Measurements from ENCODE around the gene C1orf232. TPM values are rescaled to one million over a fixed set of nuclear protein-coding genes. Genes with fewer than 3 reads are reported as not detected.

The C1orf232 gene
- total RNA-seq, 1 experiment from 2014 or later = not detected

GRCh38 chr1:26169669-26170471, 1.1 kb upstream of the C1orf232 start, which contains the start of gene ZNF593:
Gene ZNF593 (plus strand): TSS chr1:26169908. CDS start chr1:26169984, 76 bp downstream.
- H3K9me3 ChIP-seq (ENCODE audit: low read length) = no peaks in the 10 kb centered on the region
- H3K9ac ChIP-seq (ENCODE audit: low read length) = peak within 1 kb of the TSS; percentile 99
- no peaks in the 10 kb centered on the region for H3F3A ChIP-seq (ENCODE audit: low read length, unreplicated experiment)
- H3K9me2 ChIP-seq (replicated peaks; ENCODE audit: low read length) = no peaks in the 10 kb centered on the region
- CTCF ChIA-PET = interaction anchor here (0.5 to 1.6 kb wide), 8 partner anchors 25 to 247 kb away, joined by 3 to 23 read pairs (median 4); partner anchors contain the start of genes CEP85 and PDIK1L
- no peaks in the 10 kb centered on the region for H4K20me1 ChIP-seq (ENCODE audit: low read length)
- peak within 1 kb of the TSS; percentile 97 for H2AFZ ChIP-seq (ENCODE audit: low read length)
- H3K79me2 ChIP-seq (ENCODE audit: low read length) = peaks cover 19% of the 10 kb centered on the region
- no peaks in the 10 kb centered on the region for H3K27me3 ChIP-seq (ENCODE audit: low read length)
- TF ChIP-seq EZH2 (IDR thresholded peaks at IDR 0.05; ENCODE audit: low read length, unreplicated experiment) (no peak), CTCF (conservative IDR thresholded peaks at IDR 0.05; ENCODE audit: low read depth, low read length) (peak; percentile 81)
- no TSS peak for BruUV-seq (replicated peaks)
- H3K4me2 ChIP-seq (ENCODE audit: low read length) = peak within 1 kb of the TSS; percentile 97
- peak within 1 kb of the TSS; percentile 98 for H3K4me3 ChIP-seq (ENCODE audit: low read length)
- POLR2A ChIA-PET (ENCODE audit: unreplicated experiment) = interaction anchor here (0.6 kb wide), 2 partner anchors 58 to 938 kb away, joined by 3 to 4 read pairs; partner anchors contain the start of genes PDIK1L and SYF2
- peak within 1 kb of the TSS; percentile 72 for H3K27ac ChIP-seq (ENCODE audit: low read length)
- H3K36me3 ChIP-seq (ENCODE audit: low read depth, low read length) = no peaks in the 10 kb centered on the region
- peaks cover 11% of the 10 kb centered on the region for H3K4me1 ChIP-seq (ENCODE audit: insufficient read depth, low read length)
- intact Hi-C loops (cut with micrococcal nuclease) = loop anchor here (1.0 to 2.0 kb wide), 3 partner anchors 65 to 151 kb away; partner anchors contain the start of gene CEP85
- ATAC-seq (peak; percentile 95), DNase-seq (peak; percentile 92)

- Histone ChIP-seq H3K9ac (ENCODE audit: low read length) (no peak overlapping the region), H3K27ac (ENCODE audit: low read length) (no peak overlapping the region), H2AFZ (ENCODE audit: low read length) (peak overlapping the region; percentile 97), H3K4me2 (ENCODE audit: low read length) (peak overlapping the region; percentile 97), H3K27me3 (ENCODE audit: low read length) (no peaks in the 10 kb centered on the region), H3K4me1 (ENCODE audit: insufficient read depth, low read length) (peaks cover 11% of the 10 kb centered on the region), H3K9me2 (replicated peaks; ENCODE audit: low read length) (no peaks in the 10 kb centered on the region), H3K4me3 (ENCODE audit: low read length) (peak overlapping the region; percentile 98; the same call in 1 of the 2 replicates), H3K36me3 (ENCODE audit: low read depth, low read length) (no peaks in the 10 kb centered on the region), H4K20me1 (ENCODE audit: low read length) (no peaks in the 10 kb centered on the region), H3F3A (ENCODE audit: low read length, unreplicated experiment) (no peaks in the 10 kb centered on the region), H3K9me3 (ENCODE audit: low read length) (no peaks in the 10 kb centered on the region), H3K79me2 (ENCODE audit: low read length) (peaks cover 19% of the 10 kb centered on the region)
- POLR2A ChIA-PET (ENCODE audit: unreplicated experiment) = interaction anchor here (0.6 kb wide), 1 partner anchor 937 kb away, joined by 4 read pairs; the partner anchor contains the start of gene SYF2
- TF ChIP-seq EZH2 (IDR thresholded peaks at IDR 0.05; ENCODE audit: low read length, unreplicated experiment) (no peak), EZH2phosphoT487 (IDR thresholded peaks at IDR 0.05; ENCODE audit: borderline replicate concordance, low read length) (no peak), CTCF (conservative IDR thresholded peaks at IDR 0.05; ENCODE audit: low read depth, low read length) (no peak)
- BruUV-seq (replicated peaks) = no TSS peak
- ATAC-seq = no peak
- intact Hi-C loops (cut with micrococcal nuclease) = loop anchor here (1.0 to 2.0 kb wide), 3 partner anchors 66 to 152 kb away; partner anchors contain the start of gene CEP85
- no peak for DNase-seq
- CTCF ChIA-PET = interaction anchor here (1.0 to 1.6 kb wide), 4 partner anchors 24 to 110 kb away, joined by 3 to 23 read pairs (median 4); partner anchors contain the start of genes CEP85 and PDIK1L
Measured at GRCh38 chr1:26169198-26169554, 413 bp upstream of the C1orf232 start.

All from PC-3 (cell line).